ENCODE data around the gene CCL4.
"Not testable (repeated sequence)": the region's sequence is repeated elsewhere in the genome, so short reads cannot be mapped to it uniquely, and the experiment has no call there.

Gene CCL4

GRCh38 chr17:36118477-36119353 lies 15.1 kb downstream of the CCL4 start:
- DNase-seq, result no peak

GRCh38 chr17:36120221-36120620 lies 16.6 kb downstream of the CCL4 start:
- no peak for DNase-seq

GRCh38 chr17:36121099-36121498 lies 17.5 kb downstream of the CCL4 start:
- DNase-seq, result not testable (repeated sequence)

GRCh38 chr17:36123431-36123830 lies 19.8 kb downstream of the CCL4 start:
- no peak for DNase-seq

DNA sequence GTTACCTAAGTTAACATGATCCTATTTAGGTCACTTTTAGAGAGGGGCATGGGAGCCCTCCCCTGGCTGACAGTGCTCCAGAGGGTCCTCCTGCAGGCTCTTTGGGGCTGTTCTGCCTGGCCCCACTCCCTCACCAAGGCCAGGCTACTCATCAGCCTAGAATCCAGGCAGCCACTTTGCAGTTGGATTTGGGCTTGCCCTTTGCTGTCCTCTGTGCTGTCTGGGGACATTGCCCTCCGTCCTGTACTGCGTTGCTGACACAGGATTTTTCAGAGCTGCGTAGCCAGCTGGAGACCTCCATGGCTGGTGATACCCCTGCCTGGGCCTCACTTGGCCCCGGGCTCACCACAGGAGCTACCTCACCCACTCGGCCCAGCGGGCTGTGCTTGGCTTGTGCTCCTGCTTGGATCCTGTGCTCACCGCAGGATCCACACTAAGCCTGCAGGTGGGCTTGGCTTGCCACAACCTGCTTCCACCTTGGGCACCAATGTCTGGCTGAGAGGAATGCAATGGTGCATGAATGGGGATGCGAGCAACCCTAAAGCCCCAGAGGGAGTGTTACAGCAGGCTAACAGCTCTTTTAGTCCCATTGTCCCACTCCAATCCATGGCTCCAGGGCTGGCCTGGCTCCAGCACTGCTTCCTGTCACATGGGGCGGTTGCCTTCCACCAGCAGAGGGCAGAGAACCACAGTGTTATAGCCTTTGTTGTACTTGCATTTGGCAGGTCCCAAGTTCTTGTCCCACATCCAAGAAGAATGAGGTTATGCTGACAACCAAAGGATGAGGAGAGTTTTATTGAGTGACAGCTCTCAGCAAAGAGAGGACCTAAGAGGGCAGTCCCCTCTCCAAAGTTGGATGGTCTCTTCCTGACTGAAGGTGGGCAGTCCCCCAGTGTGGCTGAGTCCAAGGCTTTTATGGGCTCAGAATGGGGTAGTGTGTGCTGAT lies 21.5 kb downstream of the CCL4 start:
- no peak for DNase-seq

DNA sequence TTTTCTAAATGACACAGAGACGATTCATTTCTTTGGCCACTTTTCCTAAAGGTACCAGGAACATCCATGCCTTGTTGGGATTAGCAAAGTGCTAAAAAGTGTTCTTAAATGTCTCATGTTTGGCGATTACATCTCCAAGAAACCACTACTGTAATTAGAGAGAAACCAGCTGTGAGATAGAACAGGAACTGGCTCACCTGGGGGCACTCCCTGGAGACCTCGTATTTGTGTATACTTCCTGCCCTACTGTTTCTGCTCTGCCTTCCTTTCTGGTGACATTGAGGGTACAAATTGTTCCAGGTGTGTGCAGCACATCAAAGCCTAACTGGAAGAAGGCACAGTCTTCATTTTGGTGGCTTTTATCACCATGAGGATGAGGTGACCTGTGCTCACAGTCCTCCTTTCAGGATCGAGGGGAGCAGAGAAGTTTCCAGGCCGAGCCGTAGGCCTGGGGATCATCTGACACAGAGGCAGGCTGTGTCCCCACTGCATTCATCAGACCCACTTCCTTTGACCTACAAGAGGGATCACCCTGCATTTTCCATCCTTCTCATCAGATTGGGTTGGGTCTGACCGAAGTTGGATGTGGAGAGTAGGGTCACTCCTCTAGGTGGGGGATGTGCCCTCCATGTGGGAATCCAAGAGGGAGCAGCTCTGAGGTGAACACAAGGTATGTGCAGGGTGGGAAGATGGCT lies 23.7 kb downstream of the CCL4 start:
- DNase-seq, result no peak

DNA sequence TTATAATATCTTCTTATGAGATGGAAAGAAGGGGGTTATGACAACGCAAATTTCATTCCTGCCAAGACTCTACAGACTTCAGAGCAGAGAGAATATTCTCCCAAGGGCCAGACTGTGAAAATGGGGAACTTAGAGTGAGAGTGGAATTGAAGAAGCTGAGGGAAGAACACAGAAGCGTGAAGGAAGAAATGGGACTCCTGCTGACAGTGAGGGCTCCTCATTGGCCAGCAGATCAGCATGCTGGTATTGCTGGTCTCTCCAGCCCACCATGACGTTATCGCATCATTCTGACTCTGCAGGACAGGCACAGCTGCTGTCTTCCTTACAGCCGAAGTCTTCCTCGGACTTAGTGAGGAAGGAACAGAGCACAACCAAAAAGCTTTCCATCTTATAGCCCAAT lies 24.3 kb downstream of the CCL4 start:
- DNase-seq, result no peak

DNA sequence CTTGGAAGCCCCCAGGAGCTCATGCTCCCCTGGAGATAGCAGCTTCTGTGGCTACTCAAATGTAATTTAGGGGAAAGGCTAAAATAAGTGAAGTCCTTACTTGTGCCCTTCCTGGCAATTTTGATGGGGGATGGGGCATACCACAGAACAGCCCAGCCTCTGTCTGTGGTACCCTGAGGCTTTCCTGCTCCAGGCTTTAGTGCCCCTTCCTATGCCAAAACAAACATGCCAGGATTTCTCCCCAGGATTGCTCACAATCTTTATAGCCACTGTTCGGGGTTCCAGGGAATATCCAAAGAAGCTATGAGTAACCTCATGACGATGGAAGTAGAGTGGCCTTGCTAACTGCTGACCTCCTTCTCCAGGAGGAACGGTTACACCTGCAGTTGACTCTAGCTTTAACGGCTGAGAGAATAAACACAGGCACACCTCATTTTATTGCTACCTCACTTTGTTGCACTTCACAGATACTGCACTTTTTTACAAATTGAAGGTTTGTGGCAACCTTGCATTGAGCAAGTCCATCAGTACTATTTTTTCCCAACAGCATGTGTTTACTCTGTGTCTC lies 24.9 kb downstream of the CCL4 start:
- no peak for DNase-seq

DNA sequence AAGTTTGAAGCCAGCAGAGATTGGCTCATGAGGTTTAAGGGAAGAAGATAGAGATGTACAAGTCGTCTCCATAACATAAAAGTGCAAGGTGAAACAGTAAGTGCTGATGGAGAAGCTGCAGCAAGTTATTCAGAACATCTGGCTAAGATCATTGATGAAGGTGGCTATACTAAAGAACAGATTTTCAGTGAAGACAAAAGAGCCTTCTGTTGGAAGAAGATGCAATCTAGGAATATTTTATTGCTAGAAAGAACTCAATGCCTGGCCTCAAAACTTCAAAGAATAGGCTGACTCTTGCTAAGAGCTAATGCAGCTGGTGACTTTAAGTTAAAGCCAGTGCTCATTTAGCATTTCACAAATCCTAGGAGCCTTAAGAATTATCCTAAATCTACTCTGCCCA lies 26.0 kb downstream of the CCL4 start:
- DNase-seq, result no peak

DNA sequence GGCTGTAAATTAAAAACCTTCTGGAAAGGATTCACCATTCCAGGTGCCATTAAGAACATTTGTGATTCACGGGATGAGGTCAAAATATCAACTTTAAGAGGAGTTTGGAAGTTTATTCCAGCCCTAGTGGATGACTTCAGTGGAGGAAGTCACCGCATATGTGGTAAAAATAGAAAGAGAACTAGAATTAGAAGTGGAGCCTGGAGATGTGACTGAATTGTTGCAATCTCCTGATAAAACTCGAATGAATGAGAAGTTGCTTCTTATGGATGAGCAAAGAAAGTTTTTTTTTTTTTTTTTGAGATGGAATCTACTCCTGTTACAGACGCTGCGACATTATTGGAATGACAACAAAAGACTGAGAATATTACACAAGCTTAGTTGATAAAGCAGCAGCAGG lies 26.7 kb downstream of the CCL4 start:
- DNase-seq, result no peak

GRCh38 chr17:36131421-36131820 lies 27.8 kb downstream of the CCL4 start:
- DNase-seq, result no peak

- no peak for DNase-seq
Measured at GRCh38 chr17:36131931-36132330, 28.3 kb downstream of the CCL4 start.

GRCh38 chr17:36132421-36132831 lies 28.8 kb downstream of the CCL4 start:
- DNase-seq, result no peak

- DNase-seq, result peak; percentile 1
Measured at GRCh38 chr17:36133602-36134236, 30.1 kb downstream of the CCL4 start.

DNA sequence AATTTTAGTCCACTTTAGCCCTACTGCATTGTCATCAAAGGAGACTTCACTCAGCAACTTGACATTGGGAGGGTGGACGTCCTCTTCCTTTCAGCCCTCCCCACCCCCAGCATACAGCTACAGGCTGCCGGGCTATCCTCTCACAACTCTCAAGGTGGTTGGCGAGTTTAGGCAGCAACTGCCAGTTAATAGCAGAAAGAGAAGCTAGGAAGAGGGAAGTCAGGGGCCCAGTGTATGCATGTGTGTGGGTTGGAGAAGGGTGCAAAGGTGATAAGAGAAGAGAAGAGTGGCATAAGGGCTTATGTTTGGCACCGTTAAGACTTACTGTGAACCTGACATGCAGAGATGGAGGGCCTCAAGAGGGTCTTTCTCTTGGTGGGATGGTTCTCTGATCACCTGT lies 31.8 kb downstream of the CCL4 start:
- DNase-seq, result no peak

DNA sequence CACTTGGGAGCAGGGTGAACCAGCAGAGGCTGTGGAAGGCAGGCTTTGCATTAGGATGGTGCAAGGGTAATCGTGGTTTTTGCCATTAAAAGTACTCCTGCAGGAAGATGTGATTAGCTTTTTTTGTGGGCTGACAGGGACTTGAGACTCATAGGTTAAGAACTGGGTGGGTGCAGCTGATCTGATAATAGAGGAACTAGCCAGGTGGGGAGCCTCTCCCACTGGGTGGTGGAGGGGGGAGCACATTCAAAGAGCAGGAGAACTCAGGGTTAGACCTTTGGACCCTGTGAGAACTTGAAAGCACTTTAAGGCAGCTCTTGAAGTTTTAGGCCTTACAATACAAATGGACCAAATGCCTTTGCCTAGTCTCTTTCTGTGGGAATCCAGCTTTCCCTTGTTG lies 32.4 kb downstream of the CCL4 start:
- DNase-seq, result no peak

- DNase-seq, result no peak
Measured at GRCh38 chr17:36136439-36136838, 32.8 kb downstream of the CCL4 start.

DNA sequence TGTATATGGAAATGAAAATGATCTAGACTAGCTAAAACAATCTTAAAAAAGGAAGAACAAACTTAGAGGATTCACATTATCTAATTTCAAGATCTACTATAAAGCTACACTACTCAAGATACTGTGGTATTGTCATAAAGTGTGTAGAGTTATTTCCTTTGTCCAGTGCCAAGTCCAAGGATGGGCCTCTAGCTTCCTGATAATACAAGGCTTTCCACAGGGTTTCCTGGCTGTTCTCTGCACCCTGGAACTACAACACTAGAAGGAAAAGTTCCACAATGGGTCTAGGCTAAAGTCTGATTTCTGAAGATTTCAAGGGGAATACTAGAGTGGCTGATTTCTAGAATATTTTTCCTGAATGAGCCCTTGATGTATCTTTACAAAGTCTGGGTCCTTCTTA lies 38.6 kb downstream of the CCL4 start:
- no peak for DNase-seq

DNA sequence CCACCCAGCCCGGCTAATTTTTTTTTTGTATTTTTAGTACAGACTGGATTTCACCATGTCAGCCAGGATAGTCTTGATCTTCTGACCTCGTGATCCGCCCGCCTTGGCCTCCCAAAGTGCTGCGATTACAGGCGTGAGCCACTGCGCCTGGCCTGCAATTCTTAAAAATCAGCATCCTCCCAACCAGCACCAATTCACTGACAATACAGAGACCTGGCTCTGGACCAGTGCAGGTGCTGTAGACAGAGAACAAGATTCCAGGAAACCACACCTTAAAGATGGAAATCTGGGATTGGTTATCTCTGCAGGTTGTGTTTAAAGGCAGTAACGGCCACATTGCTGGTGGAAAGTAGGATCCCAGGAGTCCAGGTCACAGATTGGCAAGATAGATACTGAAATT lies 39.2 kb downstream of the CCL4 start:
- no peak for DNase-seq

DNA sequence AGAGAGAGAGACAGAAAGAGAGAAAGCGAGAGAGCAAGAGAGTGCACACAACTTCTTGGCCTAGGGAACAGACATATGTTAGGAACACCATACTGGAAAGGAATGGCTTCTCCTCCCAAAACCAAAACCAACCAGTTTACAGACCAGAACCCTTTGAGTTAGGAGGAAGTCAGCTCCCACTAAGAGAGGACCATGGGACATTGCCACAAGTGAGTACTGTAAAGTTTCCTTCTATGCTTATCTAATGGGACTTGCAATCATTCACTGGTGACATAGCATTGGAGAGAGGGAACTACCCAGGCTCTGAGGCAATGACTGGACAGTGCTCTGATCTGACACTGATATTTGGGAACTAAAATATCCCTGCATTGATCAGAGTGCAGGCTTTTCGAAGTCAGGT lies 40.4 kb downstream of the CCL4 start:
- DNase-seq, result no peak

DNA sequence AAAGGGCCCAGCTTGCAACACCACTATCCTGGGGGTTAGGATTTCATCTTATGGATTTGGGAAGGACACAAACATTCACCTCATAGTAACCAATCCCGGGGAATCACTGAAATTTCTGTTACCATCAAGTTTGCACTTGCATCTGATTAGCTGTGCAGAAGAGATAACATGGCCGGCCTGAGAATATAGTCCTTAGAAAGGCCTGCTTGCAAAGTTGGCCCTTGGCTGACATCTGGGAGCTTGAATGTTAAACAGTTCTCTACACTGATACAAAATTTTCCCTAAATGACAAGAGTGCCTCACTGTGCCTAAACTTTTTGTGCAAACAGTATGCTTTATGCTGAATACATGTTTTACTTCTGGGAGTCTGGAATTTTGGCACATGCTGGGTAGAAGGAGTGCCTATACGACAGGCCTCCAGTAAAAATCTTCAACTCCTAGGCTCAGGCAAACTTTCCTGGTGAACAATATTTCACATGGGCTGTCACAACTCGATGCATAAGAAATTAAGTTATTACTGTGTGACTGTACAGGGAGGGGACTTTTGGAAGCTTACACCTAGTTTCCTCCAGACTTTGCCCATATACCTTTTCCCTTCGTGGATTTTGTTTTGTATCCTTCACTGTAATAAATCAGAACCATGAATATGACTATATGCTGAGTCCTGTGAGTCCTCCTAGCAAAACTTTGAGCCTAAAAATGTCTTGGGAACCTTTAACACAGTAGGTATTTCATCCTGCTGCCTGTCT lies 41.5 kb downstream of the CCL4 start:
- DNase-seq, result no peak

- DNase-seq, result no peak
Measured at GRCh38 chr17:36147601-36148000, 44.0 kb downstream of the CCL4 start.

Measured in fibroblast of upper back skin (primary cell).